ENCODE results near the gene LYPD6B. TPM values are rescaled to one million over a fixed set of nuclear protein-coding genes. Genes with fewer than 3 reads are reported as not detected.

LYPD6B gene
- total RNA-seq, 6 experiments from 2014 or later: 18.3 to 91.5 (median 23.2) TPM

- no peak for DNase-seq
- no peak overlapping the region; the same call in 1 of the 2 replicates for H3K4me3 Mint-ChIP-seq
- peaks cover 2% of the 10 kb centered on the region for H3K27me3 Mint-ChIP-seq (ENCODE audit: insufficient read depth)
- peaks cover 20% of the 10 kb centered on the region; the same call in 1 of the 2 replicates for H3K36me3 Mint-ChIP-seq (ENCODE audit: low read depth)
- peaks cover 2% of the 10 kb centered on the region; the same call in 1 of the 2 replicates for H3K9me3 Mint-ChIP-seq
- H3K27ac Mint-ChIP-seq: no peak overlapping the region
- no peak for TF ChIP-seq CTCF (IDR thresholded peaks at IDR 0.05)
- peaks cover 60% of the 10 kb centered on the region for H3K4me1 Mint-ChIP-seq (ENCODE audit: low read depth)
Measured at GRCh38 chr2:149148194-149149006, 109.9 kb downstream of the LYPD6B start.

GRCh38 chr2:149149007-149149297 is 110.5 kb downstream of the LYPD6B start:
- no peak for TF ChIP-seq CTCF (IDR thresholded peaks at IDR 0.05)
- no peak for DNase-seq
- Mint-ChIP-seq H3K27me3 (ENCODE audit: insufficient read depth) (peaks cover 2% of the 10 kb centered on the region), H3K27ac (no peak overlapping the region), H3K4me3 (no peak overlapping the region), H3K36me3 (ENCODE audit: low read depth) (peaks cover 25% of the 10 kb centered on the region; the same call in 1 of the 2 replicates), H3K4me1 (ENCODE audit: low read depth) (peaks cover 60% of the 10 kb centered on the region), H3K9me3 (peaks cover 4% of the 10 kb centered on the region; the same call in 1 of the 2 replicates)

GRCh38 chr2:149152469-149152953 is 114.0 kb downstream of the LYPD6B start:
- Mint-ChIP-seq H3K36me3 (ENCODE audit: low read depth) (peaks cover 21% of the 10 kb centered on the region; the same call in 1 of the 2 replicates), H3K9me3 (peaks cover 4% of the 10 kb centered on the region; the same call in 1 of the 2 replicates), H3K27ac (peak overlapping the region; percentile 35), H3K4me1 (ENCODE audit: low read depth) (peaks cover 47% of the 10 kb centered on the region), H3K4me3 (no peak overlapping the region), H3K27me3 (ENCODE audit: insufficient read depth) (no peaks in the 10 kb centered on the region; the same call in 1 of the 2 replicates)
- TF ChIP-seq CTCF (IDR thresholded peaks at IDR 0.05): no peak
- no peak for DNase-seq

GRCh38 chr2:149155196-149155969 is 116.9 kb downstream of the LYPD6B start:
- no peak for DNase-seq
- Mint-ChIP-seq H3K9me3 (peaks cover 4% of the 10 kb centered on the region; the same call in 1 of the 2 replicates), H3K4me1 (ENCODE audit: low read depth) (peaks cover 41% of the 10 kb centered on the region), H3K4me3 (no peak overlapping the region), H3K36me3 (ENCODE audit: low read depth) (peaks cover 21% of the 10 kb centered on the region; the same call in 1 of the 2 replicates), H3K27ac (no peak overlapping the region), H3K27me3 (ENCODE audit: insufficient read depth) (no peaks in the 10 kb centered on the region; the same call in 1 of the 2 replicates)
- no peak for TF ChIP-seq CTCF (IDR thresholded peaks at IDR 0.05)

- Mint-ChIP-seq H3K4me3 (no peak overlapping the region), H3K9me3 (peaks cover 4% of the 10 kb centered on the region; the same call in 1 of the 2 replicates), H3K4me1 (ENCODE audit: low read depth) (peaks cover 43% of the 10 kb centered on the region), H3K36me3 (ENCODE audit: low read depth) (peaks cover 21% of the 10 kb centered on the region; the same call in 1 of the 2 replicates), H3K27ac (no peak overlapping the region), H3K27me3 (ENCODE audit: insufficient read depth) (no peaks in the 10 kb centered on the region; the same call in 1 of the 2 replicates)
- no peak for TF ChIP-seq CTCF (IDR thresholded peaks at IDR 0.05)
- DNase-seq: no peak
Measured at GRCh38 chr2:149155988-149156387, 117.5 kb downstream of the LYPD6B start.

Measured in HFFc6 (cell line).